NCI-H524 treated with DMSO at 0.1 percent for 48 hours (cell line): ENCODE results near the gene CXCL1.

Experiments
- DNase-seq: peaks from one replicate; lab custom pipeline; 2025; lab: John Stamatoyannopoulos, UW

CXCL1 gene

DNA sequence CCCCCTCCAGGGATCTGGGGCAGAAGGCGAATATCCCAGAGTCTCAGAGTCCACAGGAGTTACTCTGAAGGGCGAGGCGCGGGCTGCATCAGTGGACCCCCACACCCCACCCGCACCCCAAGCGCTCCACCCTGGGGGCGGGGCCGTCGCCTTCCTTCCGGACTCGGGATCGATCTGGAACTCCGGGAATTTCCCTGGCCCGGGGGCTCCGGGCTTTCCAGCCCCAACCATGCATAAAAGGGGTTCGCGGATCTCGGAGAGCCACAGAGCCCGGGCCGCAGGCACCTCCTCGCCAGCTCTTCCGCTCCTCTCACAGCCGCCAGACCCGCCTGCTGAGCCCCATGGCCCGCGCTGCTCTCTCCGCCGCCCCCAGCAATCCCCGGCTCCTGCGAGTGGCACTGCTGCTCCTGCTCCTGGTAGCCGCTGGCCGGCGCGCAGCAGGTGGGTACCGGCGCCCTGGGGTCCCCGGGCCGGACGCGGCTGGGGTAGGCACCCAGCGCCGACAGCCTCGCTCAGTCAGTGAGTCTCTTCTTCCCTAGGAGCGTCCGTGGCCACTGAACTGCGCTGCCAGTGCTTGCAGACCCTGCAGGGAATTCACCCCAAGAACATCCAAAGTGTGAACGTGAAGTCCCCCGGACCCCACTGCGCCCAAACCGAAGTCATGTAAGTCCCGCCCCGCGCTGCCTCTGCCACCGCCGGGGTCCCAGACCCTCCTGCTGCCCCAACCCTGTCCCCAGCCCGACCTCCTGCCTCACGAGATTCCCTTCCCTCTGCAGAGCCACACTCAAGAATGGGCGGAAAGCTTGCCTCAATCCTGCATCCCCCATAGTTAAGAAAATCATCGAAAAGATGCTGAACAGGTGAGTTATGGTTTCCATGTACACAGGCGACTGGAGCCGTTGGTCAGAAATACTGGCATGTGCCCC, at the start of gene CXCL1:
Gene CXCL1, plus strand, starts transcription at position 264 of the 926 bp plus-strand sequence. Its CDS starts 78 bp downstream, at position 342.
- DNase-seq: no peak

- no peak for DNase-seq
Measured at GRCh38 chr4:73821325-73821724, 47.9 kb upstream of the CXCL1 start.

GRCh38 chr4:73822389-73822788, 46.8 kb upstream of the CXCL1 start:
- DNase-seq: no peak

DNA sequence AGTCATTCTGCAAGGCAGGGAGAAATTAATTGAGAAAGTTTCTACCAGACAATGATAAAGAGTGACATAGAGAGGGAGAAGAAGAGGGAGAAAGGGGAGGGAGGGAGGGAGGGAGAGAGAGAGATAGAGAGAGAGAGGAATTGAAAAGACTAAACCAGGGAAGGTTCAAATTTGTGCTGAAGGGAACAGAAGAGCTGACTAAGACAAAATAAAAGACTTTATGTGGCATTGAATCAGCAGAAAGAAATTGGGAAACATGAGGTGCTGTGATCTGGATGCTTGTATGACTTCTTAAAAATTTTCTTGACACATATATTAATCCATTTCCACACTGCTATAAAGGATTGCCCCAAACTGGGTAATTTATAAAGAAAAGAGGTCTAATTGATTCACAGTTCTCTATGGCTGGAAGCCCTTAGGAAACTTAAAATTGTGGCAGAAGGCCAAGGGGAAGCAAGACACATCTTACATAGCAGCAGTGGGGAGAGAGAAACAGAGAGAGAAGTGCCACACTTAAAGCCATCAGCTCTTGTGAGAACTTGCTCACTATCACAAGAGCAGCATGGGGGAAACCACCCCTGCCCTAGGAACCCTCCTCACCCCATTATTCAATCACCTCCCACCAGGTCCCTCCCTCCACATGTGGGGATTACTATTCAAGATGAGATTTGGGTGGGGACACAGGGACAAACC, 46.2 kb upstream of the CXCL1 start:
- DNase-seq: no peak

DNA sequence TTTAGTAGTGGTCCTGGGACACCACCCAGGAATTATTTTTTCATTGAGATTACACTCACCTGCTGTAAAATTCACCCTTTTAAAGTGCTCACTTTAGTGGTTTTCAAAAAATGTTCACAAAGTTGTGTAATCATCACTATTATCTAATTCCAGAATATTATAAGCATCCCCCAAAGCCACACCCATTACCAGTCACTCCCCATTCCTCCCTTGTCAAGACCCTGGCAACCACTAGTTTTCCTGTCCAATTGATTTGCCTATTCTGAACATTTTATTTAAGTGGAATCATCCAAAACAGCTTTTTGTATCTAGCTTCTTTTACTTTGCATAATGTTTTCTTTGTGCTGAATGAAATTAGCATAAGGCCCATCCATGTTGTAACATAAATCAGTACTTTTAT, 45.4 kb upstream of the CXCL1 start:
- no peak for DNase-seq

DNA sequence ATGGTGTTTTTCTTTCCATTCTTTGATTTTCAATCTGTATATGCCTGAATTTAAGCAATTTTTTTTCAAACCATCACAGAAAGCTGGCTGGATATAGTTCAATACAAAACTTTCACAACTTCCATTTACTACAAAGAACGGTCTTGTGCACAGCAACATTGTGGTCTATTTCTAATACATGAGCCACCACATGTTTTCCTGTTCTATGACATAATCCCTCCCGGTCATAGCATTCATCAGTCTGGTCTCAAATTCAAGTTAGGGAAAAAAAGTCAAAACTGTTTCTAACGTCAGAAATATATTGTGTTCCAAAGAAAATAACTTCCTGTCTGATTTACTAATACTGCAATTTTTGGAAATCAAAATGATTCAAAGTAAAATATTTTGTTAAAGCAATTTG, 40.2 kb upstream of the CXCL1 start:
- DNase-seq: no peak

DNA sequence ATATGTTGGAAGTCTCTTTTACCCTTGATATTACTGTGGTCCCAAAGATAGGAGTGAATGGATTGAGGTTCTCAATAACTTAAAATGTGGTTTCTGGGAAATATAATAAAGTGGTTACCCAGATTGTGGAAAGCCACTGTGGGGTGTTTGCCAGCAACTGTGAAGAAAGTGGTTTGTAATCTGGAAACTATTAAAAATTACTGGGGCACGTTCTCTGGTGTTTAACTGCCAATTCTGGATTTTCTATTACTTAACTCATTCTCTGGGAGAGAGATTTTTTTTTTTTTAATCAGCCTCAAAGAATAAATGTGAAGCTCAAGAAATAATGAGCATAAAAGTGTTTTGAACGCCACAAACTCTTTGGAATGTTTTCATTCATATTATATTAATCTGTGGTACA, 37.6 kb upstream of the CXCL1 start:
- no peak for DNase-seq

DNA sequence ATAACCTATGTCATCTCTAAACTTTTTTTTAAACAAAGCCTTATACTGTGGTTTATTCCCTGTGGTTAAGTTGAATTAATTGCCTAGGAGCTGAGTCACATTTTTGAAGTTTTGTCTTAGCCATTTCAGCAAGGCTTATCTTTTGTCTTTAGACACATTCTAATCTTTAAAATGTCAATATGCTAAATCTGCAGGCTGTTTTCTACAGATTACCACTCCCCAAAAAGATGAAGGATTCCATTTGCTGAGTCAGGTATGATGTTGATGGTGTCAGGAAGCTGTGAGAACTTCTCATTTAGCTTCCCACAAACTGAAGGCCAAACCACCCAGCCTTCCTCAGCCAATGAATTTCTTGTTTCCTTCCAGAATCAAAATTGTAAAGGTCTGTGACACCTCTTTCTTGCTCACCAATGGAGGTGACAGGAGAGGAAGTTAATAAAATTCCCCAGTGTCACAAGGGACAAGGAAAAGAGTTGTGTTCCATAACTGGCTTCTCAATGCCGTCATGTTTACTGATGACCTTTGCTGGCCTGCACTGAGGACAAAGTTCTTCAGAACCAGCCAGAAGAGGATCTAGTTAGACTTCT, 36.4 kb upstream of the CXCL1 start:
- DNase-seq: no peak

DNA sequence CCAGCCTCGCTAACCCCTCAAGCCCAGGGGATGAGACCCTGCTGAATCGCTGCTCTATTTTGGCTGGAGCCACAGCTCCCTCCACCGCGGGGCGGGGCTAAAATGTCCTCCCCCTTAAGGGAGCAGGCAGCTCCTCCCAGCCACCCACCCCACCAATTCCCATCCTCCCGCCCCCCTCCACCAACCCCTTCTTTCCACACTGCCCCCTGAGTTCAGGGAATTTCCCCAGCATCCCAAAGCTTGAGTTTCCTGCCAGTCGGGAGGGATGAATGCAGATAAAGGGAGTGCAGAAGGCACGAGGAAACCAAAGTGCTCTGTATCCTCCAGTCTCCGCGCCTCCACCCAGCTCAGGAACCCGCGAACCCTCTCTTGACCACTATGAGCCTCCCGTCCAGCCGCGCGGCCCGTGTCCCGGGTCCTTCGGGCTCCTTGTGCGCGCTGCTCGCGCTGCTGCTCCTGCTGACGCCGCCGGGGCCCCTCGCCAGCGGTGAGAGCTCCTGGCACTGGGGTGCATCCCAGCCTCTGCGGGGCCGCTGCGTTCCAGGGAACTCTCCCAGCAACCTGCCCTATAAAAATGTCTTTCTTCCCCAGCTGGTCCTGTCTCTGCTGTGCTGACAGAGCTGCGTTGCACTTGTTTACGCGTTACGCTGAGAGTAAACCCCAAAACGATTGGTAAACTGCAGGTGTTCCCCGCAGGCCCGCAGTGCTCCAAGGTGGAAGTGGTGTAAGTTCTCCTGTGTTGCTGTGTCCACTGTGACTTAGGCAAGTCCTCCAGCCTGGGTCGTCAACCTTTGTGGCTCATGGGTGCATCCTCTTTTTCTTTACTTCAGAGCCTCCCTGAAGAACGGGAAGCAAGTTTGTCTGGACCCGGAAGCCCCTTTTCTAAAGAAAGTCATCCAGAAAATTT, 32.6 kb upstream of the CXCL1 start, which contains the start of gene CXCL6:
Gene CXCL6, plus strand, starts transcription at position 306 of the 907 bp plus-strand sequence. Its CDS starts 73 bp downstream, at position 379.
- DNase-seq: no peak

GRCh38 chr4:73839071-73839470, 30.1 kb upstream of the CXCL1 start:
- DNase-seq: no peak

GRCh38 chr4:73839715-73840114, 29.5 kb upstream of the CXCL1 start:
- no peak for DNase-seq

GRCh38 chr4:73841243-73841925, 27.8 kb upstream of the CXCL1 start:
- no peak for DNase-seq

- no peak for DNase-seq
Measured at GRCh38 chr4:73842696-73843095, 26.5 kb upstream of the CXCL1 start.

GRCh38 chr4:73843369-73843768, 25.8 kb upstream of the CXCL1 start:
- no peak for DNase-seq

DNA sequence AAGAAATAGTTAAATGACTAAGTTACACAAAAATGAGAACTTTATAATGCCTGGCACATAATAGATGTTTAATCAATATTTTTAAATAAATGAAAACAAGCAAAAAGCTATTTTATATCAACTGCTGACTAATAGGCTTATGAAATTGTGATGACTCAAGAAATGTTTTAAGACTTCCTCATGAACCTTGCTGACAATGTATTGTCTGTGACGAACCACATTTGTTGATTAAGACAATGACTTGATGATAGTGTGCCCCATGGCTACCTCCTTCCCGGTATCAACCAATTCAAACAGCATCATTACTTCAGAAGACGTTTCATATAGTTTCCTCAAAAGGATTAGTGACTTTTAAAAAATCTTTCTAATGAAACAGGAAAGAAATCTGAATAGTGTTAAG, 24.8 kb upstream of the CXCL1 start:
- DNase-seq: no peak

- DNase-seq: no peak
Measured at GRCh38 chr4:73844806-73845205, 24.4 kb upstream of the CXCL1 start.

- DNase-seq: no peak
Measured at GRCh38 chr4:73847526-73848182, 21.5 kb upstream of the CXCL1 start.

DNA sequence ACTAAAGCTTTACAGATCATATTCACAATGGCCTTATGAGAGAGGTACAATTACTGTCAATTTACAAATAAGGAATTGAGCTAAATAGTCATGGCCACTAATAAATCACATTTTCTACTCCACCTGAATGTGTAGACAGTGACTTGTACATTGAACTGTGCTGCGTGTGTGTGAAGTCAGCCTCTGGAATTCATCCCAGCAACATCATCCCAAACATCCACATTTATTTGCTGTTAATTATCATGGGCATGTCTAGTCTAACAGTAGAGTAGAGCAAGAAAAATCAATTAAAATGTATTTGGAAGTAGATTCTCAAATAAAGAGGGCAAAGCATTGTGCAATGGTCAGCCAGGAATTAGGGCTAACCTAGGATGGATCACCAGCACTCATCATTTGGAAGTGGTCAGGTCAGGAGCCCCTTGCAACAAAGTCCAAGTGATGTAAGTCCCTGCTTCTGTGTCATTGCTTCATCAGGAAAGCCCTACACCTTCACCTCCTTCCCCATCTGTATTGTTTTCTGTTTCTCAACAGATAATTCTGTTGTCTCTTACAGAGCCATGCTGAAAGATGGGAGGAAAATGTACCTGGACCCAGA, 20.9 kb upstream of the CXCL1 start:
- no peak for DNase-seq

- DNase-seq: no peak
Measured at GRCh38 chr4:73850261-73850970, 18.8 kb upstream of the CXCL1 start.

DNA sequence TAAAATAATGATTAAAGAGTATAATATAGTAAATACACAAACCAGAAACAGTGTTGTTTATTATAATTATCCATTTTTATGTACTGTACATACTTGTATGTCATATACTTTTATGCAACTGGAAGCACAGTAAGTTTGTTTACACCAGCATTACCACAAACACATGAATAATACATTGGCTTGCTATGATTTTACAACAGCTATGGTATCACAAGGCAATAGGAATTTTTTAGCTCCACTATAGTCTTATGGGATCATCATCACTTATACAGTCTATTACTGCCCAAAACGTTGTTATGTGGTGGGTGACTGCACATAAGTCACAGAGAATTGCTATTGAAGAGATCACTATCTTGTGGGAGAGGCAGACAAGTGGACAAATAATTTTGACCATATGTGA, 17.9 kb upstream of the CXCL1 start:
- DNase-seq: no peak
